ENCODE data around the gene HOXC5.
A peak's percentile ranks its signal among the peaks of the same experiment; 100 is the strongest.

HOXC5 gene

DNA sequence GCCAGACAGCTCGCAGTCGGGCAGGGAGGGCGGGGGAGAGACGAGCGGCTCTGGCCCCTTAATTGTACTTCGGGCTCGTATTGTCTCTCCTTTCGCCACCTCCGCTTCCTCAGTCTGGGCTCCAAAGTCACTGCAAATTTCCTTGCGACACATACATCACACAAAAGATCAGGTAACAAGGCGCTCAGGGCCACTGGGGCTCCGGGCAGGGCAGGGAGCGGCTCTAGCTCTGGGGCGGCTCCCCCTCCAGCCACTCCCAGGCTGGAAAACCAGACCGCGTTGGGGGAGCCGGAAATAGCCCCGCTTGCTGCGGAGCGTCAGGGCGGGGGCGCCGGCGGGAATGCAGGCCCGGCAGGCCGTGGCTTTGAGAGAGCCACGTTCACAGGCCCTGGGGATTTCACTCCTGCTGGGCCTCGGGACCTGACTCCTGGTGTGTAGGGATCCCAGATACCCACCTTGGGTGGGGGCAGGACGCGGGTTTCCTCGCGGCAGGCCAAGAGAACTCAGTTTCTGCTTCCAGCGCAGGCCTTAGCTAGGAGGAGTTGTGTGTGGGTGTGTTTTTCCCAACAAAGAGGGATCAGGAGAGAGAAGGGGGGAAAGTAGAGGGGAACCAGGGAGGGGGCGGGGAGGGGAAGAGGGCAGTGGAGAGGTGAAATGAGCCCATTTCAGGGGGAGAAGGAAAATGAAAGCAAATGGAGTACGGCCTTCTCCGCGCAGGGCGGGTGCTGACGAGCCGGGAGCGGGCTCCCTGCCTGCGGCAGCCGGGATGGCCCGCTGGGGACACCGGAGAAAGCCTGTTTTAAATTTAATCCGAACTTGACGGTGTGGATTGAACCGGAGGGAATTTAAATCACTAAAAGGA, 37.2 kb upstream of the HOXC5 start:
- DNase-seq (ENCODE audit: low read depth): peak; percentile 17

GRCh38 chr12:53996240-53997203, 36.3 kb upstream of the HOXC5 start:
- DNase-seq (ENCODE audit: low read depth): no peak

- DNase-seq (ENCODE audit: low read depth): no peak
Measured at GRCh38 chr12:53997204-53998109, 35.4 kb upstream of the HOXC5 start.

DNA sequence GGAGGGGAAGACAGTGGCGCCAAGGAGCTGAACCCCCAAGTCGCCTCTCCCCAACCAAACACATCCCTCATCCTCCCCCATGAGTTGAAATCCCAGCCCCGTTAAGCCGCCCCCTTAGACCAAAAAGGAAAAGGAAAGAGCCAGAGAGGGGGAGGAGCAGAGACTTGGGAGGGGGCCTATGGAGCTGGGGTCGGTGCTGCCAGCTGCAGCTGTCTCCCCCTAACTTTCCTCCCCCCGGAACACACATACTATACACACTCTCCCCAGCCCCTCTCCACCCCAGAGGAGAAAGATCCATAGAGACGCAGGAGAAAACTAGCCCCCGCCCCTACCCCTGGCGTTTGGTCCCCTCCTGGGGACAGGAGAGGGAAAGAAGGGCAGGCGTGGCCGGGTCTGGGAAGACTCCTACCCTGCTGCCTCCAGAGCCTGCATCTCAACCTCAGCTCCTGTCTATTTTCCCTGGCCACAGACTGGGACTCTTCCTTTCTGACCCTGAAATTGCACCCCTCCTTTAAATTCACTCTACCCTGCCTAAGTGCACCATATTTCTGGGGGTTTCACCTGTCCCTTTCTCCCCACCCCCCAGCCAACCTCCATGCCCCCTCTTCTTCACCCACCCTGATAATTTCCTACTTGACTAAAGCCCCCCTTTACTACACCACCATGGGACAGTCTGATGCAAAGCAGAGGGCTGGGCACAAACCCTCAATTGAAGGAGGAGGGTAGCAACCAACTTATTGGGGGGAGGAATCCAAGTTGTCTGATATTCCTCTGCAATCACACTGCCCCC, 34.5 kb upstream of the HOXC5 start:
- no peak for DNase-seq (ENCODE audit: low read depth)

GRCh38 chr12:53998900-53999236, 34.0 kb upstream of the HOXC5 start:
- no peak for DNase-seq (ENCODE audit: low read depth)

GRCh38 chr12:53999559-54000115, 33.2 kb upstream of the HOXC5 start:
- peak; percentile 59 for DNase-seq (ENCODE audit: low read depth)

DNA sequence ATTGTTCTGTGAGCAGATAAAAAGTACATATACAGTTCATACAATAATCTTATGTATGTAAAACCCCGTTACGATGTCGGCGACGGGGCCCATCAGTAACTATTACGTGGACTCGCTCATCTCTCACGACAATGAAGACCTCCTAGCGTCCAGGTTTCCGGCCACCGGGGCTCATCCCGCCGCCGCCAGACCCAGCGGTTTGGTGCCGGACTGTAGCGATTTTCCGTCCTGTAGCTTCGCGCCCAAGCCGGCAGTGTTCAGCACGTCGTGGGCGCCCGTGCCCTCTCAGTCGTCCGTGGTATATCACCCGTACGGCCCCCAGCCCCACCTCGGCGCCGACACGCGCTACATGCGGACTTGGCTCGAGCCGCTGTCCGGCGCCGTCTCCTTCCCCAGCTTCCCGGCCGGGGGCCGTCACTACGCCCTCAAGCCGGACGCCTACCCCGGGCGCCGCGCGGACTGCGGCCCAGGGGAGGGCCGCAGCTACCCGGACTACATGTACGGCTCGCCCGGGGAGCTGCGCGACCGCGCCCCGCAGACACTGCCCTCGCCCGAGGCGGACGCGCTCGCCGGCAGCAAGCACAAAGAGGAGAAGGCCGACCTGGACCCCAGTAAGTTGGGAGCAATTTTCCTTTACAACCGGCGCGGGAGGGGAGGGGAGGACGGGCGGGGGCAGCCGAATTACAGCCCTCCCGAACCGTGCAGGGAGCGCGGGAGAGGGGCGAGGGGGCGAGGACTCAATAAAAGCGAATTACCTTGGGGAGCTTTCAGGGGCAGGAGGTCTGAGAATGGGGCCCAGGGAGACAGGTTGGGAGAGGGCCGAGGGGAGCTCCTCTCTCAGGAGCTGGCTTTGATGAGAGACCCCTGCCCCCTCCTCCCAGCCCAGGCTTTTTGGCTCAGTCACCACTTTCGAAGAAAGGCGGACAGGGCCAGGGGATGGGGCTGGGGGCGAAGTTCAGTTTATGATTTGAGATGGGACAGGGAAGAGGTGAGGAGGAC, 32.4 kb upstream of the HOXC5 start, which contains the start of gene HOXC9:
Gene HOXC9 (plus strand): TSS at position 46 of the 999 bp plus-strand sequence. CDS start 28 bp downstream, at position 74.
- DNase-seq (ENCODE audit: low read depth): peak; percentile 16

DNA sequence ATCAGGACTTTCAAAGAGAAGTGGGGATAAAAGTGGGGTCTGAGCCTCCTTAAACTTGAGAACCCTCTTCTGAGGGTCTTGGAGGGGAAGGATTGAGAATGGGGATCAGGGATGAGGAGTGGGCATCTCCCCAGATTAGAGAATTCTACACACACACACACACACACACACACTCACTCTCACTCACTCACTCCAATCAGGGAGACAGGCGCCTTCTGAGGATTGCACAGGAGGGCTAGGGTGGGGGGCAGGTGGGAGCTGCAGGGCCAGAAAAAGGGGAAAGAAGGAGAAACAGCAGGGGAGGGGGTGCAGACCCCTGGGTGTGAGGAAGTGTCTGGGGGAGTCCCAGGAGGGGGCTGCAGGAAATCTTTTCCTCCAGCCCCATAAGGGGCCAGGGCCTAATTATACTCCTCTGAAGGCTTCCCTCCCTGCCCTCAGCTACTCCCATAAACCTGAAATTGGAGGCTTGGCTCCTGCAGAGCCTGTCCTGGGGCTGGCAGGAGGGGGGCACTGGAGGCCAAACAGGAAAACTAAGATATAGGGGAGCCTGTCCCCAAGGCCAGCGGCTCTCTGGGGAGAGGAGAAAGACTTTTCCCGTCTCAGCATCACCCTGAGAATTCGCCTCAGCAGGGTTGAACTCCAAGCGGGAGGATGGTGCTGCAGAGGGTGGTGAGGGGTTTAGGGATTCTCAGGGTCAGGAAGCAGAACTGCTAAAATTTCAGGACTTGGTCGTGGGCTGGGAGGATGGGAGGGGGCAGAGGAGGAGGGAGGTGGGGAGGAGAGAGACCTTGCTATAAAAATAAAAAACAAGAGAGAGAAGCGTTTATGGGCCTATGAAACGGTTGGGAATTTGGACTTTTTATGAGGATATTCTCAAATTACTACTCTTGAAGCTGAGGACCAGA, 31.3 kb upstream of the HOXC5 start:
- no peak for DNase-seq (ENCODE audit: low read depth)

DNA sequence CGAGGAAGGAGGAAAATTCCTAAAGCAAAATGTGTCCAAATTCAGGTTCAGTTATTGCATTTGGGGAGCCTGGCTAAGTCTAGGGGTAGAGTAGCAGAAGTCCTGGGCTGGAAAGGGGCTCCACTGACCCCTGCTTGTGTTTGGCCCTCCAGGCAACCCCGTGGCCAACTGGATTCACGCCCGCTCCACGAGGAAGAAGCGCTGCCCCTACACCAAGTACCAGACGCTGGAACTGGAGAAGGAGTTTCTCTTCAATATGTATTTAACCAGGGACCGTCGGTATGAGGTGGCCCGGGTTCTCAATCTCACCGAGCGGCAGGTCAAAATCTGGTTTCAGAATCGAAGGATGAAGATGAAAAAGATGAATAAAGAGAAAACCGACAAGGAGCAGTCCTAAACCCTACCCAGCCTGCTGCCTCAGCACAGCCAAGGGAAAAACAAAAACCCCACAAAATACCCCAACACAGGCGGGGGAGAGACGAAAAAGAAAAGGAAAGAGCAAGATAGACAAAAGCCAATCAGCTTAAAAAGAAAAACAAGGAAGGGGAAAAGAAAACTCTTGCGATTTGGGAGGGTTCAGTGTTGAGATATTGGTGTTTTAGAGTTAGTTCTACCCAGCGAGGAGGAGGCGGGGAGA, 30.5 kb upstream of the HOXC5 start:
- no peak for DNase-seq (ENCODE audit: low read depth)

- DNase-seq (ENCODE audit: low read depth): no peak
Measured at GRCh38 chr12:54002915-54003389, 29.9 kb upstream of the HOXC5 start.

GRCh38 chr12:54003625-54004024, 29.2 kb upstream of the HOXC5 start:
- no peak for DNase-seq (ENCODE audit: low read depth)

GRCh38 chr12:54004063-54004840, 28.6 kb upstream of the HOXC5 start:
- DNase-seq (ENCODE audit: low read depth): no peak

- no peak for DNase-seq (ENCODE audit: low read depth)
Measured at GRCh38 chr12:54004841-54005530, 27.9 kb upstream of the HOXC5 start.

GRCh38 chr12:54005531-54005852, 27.4 kb upstream of the HOXC5 start:
- no peak for DNase-seq (ENCODE audit: low read depth)

DNA sequence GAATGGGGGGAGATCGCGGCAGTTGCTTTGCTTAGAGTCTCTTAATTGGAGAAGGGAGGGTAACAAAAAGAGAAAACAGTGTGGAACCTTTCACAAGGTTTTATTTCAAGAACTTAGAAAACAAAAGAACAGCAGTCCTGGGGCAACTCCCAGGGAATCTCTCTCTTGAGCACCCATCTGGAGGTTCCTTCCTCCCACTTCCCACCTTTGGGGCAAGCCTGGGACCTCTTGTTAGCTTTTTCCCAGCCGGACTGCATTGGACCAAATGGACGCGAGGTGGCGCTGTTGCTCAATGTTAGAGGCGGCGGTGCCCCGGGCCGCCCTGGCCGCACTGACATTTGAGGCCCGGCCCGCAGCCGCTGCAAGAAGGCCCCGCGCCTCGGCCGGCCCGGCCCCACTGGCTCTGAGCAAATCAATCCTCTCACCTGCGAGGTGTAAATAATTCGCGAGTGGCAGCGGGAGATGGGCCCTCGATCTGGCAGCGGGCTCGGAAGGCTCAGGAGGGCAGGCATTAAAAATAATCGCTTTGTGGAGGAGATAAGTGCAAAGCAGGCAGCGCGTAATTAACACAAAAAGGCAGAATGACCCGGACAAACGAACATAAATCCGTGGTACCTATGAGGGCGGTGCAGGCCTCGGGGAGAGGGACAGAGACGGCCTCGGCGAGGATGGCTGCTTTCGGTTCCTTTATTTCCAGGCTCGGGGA, 26.8 kb upstream of the HOXC5 start:
- DNase-seq (ENCODE audit: low read depth): peak; percentile 61

Measured in iris pigment epithelial cell (primary cell).